MM.1S (cell line): Measurements from ENCODE around the gene CCDC28B.

Experiments used
- EZH2phosphoT487 ChIP-seq: fragments of 300-600 bp; sonication (generic); IDR thresholded peaks from 2 replicates; pipeline ENCODE4 v1.6.1; 2018; ENCODE audit warnings: antibody characterized with exemption, low read length
- TF ChIP-seq, protein P1 (sequence below): fragments of 300-600 bp; sonication (generic); IDR thresholded peaks from 2 replicates; pipeline ENCODE4 v1.5.1; 2016; ENCODE audit warnings: antibody characterized with exemption, low read length, mixed read lengths

DNA sequence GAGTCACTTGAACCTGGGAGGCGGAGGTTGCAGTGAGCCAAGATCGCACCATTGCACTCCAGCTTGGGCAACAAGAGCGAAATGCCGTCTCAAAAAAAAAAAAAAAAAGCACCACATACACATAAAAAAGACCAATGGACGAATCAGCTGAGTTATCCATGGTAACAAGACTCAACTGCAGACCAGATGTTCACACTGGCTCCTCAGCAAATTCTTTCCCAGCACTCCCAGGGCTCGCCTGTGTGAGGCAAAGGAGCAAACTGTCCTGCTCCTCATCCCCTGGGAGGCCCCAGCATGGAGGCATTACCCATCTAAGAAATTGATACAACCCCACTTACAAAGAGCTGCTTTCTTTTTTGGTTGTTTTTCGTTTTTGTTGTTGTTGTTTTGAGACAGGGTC is 18.6 kb downstream of the CCDC28B start:
- TF ChIP-seq, protein P1, sequence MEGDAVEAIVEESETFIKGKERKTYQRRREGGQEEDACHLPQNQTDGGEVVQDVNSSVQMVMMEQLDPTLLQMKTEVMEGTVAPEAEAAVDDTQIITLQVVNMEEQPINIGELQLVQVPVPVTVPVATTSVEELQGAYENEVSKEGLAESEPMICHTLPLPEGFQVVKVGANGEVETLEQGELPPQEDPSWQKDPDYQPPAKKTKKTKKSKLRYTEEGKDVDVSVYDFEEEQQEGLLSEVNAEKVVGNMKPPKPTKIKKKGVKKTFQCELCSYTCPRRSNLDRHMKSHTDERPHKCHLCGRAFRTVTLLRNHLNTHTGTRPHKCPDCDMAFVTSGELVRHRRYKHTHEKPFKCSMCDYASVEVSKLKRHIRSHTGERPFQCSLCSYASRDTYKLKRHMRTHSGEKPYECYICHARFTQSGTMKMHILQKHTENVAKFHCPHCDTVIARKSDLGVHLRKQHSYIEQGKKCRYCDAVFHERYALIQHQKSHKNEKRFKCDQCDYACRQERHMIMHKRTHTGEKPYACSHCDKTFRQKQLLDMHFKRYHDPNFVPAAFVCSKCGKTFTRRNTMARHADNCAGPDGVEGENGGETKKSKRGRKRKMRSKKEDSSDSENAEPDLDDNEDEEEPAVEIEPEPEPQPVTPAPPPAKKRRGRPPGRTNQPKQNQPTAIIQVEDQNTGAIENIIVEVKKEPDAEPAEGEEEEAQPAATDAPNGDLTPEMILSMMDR = no peak
- no peak for TF ChIP-seq EZH2phosphoT487
